HG03280 (cell line): ENCODE measurements around the gene HSD17B11.
"Not testable (repeated sequence)": the region's sequence is repeated elsewhere in the genome, so short reads cannot be mapped to it uniquely, and the experiment has no call there.

ENCODE experiments used
- ATAC-seq: cut with Tn5 transposase; IDR thresholded peaks from one replicate; pipeline ENCODE4 v1.9.1; 2021; ENCODE audit warnings: mild to moderate bottlenecking, moderate library complexity; ENCODE audit not compliant: unreplicated experiment

HSD17B11 gene

GRCh38 chr4:87360338-87360935, 30.6 kb downstream of the HSD17B11 start:
- no peak for ATAC-seq

- ATAC-seq = no peak
Observed at GRCh38 chr4:87359258-87359657, 31.7 kb downstream of the HSD17B11 start.

GRCh38 chr4:87356832-87357526, 34.0 kb downstream of the HSD17B11 start:
- ATAC-seq = no peak

GRCh38 chr4:87354168-87355102, 36.6 kb downstream of the HSD17B11 start:
- no peak for ATAC-seq

GRCh38 chr4:87353592-87353991, 37.4 kb downstream of the HSD17B11 start:
- ATAC-seq = peak; percentile 74

- no peak for ATAC-seq
Observed at GRCh38 chr4:87345139-87345538, 45.8 kb downstream of the HSD17B11 start.

- no peak for ATAC-seq
Observed at GRCh38 chr4:87342872-87343271, 48.1 kb downstream of the HSD17B11 start.

GRCh38 chr4:87341954-87342635, 48.9 kb downstream of the HSD17B11 start:
- ATAC-seq = not testable (repeated sequence)

GRCh38 chr4:87339440-87339839, 51.5 kb downstream of the HSD17B11 start:
- ATAC-seq = no peak

GRCh38 chr4:87337361-87337760, 53.6 kb downstream of the HSD17B11 start:
- ATAC-seq = no peak

- ATAC-seq = no peak
Observed at GRCh38 chr4:87333267-87333666, 57.7 kb downstream of the HSD17B11 start.

- no peak for ATAC-seq
Observed at GRCh38 chr4:87330761-87331160, 60.2 kb downstream of the HSD17B11 start.

- no peak for ATAC-seq
Observed at GRCh38 chr4:87327136-87327535, 63.9 kb downstream of the HSD17B11 start.

GRCh38 chr4:87326460-87326859, 64.5 kb downstream of the HSD17B11 start:
- no peak for ATAC-seq

GRCh38 chr4:87322754-87323153, 68.2 kb downstream of the HSD17B11 start, which contains the start of gene HSD17B13:
Gene HSD17B13, minus strand, starts transcription at chr4:87322882. Its CDS starts 41 bp downstream, at chr4:87322841.
- no peak for ATAC-seq

GRCh38 chr4:87321888-87322287, 69.1 kb downstream of the HSD17B11 start:
- no peak for ATAC-seq

GRCh38 chr4:87317527-87317926, 73.5 kb downstream of the HSD17B11 start:
- no peak for ATAC-seq

GRCh38 chr4:87316961-87317360, 74.0 kb downstream of the HSD17B11 start:
- ATAC-seq = no peak

- not testable (repeated sequence) for ATAC-seq
Observed at GRCh38 chr4:87315000-87315399, 76.0 kb downstream of the HSD17B11 start.

GRCh38 chr4:87313756-87314155, 77.2 kb downstream of the HSD17B11 start:
- ATAC-seq = no peak

- ATAC-seq = no peak
Observed at GRCh38 chr4:87311684-87312083, 79.3 kb downstream of the HSD17B11 start.
